GM21717 (cell line): Measurements from ENCODE around the gene PVRIG.
"Not testable (repeated sequence)": the region's sequence is repeated elsewhere in the genome, so short reads cannot be mapped to it uniquely, and the experiment has no call there.

ENCODE experiments used
- ATAC-seq: cut with Tn5 transposase; IDR thresholded peaks from one replicate; pipeline ENCODE4 v1.9.1; 2021; ENCODE audit warnings: mild to moderate bottlenecking, moderate library complexity; ENCODE audit not compliant: unreplicated experiment

PVRIG gene

DNA sequence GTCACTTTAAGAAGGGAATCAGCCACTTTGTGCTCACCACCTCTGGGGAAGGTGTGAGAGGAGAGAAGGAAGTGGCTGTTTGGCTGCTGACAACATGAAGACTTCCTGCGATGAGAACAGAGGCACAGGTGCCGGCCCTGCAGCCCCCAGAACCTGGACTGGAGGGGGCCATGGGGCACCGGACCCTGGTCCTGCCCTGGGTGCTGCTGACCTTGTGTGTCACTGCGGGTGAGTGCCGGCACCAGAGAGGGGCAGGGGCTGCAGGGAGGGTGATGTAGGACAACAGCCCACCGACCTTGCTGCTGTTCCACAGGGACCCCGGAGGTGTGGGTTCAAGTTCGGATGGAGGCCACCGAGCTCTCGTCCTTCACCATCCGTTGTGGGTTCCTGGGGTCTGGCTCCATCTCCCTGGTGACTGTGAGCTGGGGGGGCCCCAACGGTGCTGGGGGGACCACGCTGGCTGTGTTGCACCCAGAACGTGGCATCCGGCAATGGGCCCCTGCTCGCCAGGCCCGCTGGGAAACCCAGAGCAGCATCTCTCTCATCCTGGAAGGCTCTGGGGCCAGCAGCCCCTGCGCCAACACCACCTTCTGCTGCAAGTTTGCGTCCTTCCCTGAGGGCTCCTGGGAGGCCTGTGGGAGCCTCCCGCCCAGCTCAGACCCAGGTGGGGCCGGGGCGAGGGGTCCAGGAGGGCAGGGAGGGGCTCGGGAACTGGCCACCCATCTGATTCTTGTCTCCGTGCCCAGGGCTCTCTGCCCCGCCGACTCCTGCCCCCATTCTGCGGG lies at the start of gene PVRIG:
PVRIG (plus strand) TSS at position 149 of the 785 bp plus-strand sequence; CDS start at position 171, 22 bp downstream.
- not testable (repeated sequence) for ATAC-seq

- no peak for ATAC-seq
These were observed 49.5 kb upstream of the PVRIG start for GRCh38 chr7:100170101-100170897.

GRCh38 chr7:100171087-100171681 lies 48.6 kb upstream of the PVRIG start:
- no peak for ATAC-seq

DNA sequence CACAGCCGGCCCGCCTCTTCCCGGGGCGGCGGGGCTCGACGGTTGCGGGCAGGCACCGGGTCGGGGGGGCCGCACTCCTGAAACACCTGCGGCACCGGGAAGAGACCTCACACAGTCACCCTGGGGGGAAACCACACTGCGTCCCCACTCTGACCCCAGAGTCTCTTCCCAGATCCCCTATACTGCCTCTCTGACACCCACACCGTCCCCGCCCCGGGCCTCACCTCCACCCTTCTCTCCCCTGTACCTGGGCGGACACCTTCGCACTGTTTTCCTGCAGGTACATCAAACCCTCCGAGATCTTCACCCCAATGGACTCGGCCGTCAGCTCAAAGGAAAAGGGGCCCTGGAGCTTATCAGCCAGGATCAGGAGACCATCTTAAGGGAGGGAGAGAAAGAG lies 47.9 kb upstream of the PVRIG start:
- no peak for ATAC-seq

GRCh38 chr7:100173806-100174495 lies 45.8 kb upstream of the PVRIG start:
- no peak for ATAC-seq

- ATAC-seq, result no peak
These were observed 45.2 kb upstream of the PVRIG start for GRCh38 chr7:100174582-100174981.

- ATAC-seq, result no peak
These were observed 44.3 kb upstream of the PVRIG start for GRCh38 chr7:100175296-100175935.

DNA sequence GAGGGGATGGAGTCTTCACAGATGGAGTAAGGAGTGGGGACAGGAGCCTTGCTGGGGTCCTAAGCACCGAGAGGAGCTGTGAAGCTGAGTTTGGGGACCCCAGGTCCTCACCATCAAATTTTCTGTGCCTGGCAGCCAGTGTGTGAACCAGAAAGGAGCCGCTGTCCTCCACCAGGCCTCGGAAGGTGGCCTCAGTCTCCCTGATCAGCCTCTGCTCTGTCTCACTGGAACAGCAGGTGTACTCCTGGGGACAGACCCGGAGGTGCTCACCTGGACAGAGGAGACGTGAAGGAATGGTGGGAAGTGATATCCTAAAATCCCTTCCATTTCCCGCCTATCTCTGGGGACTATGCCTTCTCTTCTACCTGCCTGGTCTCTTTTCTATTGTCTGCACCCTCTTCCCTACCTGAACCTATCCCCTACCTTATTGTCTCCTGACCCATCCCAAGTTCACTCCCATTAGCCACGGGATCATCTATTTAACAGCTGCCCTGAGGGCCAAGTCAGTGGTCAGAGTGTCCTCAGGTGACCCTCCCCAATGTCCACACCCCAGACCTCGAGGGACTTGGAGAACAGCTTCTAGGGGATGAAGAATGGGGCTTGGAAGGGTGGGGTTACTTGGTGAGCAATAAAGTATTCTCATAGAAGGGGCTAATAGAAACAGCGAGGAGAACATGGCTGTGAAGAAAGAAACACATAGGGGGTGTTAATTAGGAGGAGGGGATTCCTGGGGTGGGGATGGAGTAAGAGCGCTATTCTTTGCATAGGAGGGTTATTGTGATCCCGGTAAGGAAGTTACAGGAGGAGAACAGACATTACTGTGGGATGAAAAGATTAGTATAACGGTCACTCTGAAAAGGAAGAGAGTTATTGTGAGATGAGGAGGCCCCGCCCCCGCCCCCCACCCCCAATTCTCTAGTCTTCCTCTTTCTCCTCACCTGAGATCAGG lies 43.4 kb upstream of the PVRIG start:
- ATAC-seq, result no peak

DNA sequence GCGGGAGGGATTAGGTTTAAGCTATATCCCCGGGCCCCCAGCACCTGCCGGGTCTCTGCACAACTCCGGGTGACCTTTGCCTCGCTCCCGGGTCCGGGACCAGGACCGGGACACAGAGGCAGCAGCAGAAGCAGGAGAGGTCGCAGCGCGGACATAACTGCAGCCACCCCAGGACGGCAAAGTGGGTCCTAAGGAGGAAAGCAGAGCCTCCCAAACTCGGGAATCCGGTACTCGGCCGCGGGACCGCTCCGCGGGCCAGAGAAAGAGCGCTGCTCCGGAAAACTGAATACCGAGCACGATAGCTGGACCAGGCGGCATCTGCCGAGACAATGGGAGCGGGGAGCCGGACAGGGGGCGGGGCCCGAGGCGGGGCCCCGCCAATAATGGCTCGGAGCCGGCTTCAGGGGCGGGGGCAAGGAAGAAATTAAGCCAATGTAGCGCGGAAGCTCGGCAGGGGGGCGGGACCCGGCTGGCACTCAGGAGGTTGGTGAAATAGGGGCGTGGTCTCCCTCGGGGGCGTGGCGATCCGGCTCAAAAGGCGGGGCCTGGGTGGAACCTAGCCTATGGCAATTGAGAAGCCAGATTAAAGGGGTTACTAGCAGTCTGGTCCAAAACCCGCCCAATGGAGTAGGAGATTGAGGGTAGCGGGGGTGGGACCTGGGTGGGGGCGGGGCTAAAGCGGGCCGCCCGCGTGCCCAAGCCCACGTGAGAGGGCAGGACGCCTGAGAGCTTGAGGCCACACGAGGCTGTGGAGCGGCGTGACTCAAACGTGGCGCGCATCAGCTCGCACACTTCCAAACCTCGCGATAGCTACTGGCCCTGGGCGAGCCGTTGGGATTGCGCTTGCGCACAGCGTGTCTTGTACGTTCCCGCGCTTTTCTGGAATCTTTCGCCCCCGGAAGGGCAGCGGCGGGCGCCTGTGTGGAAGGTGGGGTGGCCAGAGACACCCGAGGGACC lies 42.4 kb upstream of the PVRIG start, which contains the start of the genes GPC2 and STAG3:
GPC2 (minus strand) TSS at position 337 of the 957 bp plus-strand sequence; CDS start at position 155, 182 bp downstream.
STAG3 (plus strand) TSS at position 874 of the 957 bp plus-strand sequence. CDS start 2,639 bp downstream, outside the sequence.
- peak; percentile 81 for ATAC-seq

DNA sequence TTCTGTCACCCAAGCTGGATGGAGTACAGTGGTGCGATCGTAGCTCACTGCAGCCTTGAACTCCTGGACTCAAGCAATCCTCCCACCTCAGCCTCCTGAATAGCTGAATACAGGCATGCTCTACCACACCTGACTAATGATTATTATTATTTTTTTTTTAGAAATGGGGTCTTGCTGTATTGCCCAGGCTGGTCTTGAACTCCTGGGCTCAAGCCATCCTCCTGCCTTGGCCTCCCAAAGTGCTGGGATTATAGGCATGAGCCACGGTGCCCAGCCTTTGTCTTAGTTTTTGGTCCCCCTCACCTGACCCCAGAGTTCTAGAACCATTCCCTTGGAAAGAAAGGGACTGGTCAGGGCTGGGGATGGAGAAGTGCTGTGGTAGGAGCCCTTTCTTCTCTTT lies 39.7 kb upstream of the PVRIG start:
- ATAC-seq, result not testable (repeated sequence)

GRCh38 chr7:100182616-100183015 lies 37.1 kb upstream of the PVRIG start:
- ATAC-seq, result not testable (repeated sequence)

DNA sequence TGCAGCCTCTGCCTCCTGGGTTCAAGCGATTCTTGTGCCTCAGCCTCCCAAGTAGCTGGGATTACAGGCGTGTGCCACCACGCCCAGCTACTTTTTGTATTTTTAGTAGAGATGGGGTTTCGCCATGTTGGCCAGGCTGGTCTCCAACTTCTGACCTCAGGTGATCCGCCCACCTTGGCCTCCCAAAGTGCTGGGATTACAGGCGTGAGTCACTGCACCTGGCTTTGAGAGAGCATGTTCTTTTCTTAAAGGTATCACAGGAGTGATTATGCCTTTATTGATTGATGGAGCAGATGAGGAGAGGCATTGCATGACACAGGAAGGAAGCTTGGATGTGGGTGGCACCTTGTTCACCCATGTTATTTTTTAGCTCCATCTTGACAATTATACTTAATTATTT lies 36.7 kb upstream of the PVRIG start:
- not testable (repeated sequence) for ATAC-seq

DNA sequence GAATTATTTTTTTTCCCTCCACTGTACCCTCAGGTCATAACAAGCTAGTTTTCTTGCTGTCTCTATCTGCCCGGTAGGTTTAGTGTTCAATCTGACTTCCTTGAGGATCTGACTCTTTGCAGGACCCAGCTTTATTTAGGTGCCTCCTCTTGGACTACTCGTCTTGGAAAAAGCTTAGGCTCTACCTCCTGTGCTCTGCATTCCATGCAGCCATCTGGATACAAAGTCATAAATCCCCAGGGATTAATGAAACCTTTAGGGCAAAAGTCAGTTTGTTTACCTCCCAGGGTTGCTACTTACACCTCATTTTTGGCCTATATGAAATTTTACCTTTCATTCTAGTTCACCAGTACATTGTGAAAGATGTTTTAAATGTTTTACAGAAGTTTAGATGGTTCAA lies 34.0 kb upstream of the PVRIG start:
- no peak for ATAC-seq

GRCh38 chr7:100189061-100189460 lies 30.7 kb upstream of the PVRIG start:
- ATAC-seq, result no peak

DNA sequence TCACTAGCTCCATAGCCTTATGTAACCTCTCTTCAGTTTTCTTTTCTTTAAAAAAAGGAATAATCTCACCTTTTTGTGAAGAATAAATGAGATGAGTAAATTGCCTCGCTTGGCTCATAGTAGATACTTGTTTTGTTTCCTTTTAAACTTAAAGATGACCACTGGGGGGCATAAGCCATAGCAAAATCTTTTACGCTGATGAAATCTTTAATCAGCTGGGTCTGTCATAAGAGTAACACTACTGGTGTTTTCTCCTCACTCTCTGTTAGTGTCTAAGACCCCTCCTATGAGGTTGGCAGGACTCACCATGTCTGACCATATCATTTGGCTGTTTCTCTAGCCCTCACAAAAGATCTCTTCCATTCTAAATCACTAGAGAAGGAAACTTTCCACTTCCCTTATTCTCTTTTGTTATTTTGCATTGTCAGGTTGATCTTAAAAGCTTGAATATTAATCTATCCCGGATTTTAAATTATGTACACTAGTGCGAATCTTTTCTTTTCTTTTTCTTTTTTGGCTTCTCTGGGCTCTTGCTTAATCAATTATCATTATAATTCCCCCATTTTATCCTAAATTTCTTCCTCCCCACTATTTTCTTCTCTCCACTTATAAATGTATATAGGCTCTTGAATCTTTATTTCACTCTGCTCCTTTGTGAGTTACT lies 29.6 kb upstream of the PVRIG start:
- peak; percentile 50 for ATAC-seq

DNA sequence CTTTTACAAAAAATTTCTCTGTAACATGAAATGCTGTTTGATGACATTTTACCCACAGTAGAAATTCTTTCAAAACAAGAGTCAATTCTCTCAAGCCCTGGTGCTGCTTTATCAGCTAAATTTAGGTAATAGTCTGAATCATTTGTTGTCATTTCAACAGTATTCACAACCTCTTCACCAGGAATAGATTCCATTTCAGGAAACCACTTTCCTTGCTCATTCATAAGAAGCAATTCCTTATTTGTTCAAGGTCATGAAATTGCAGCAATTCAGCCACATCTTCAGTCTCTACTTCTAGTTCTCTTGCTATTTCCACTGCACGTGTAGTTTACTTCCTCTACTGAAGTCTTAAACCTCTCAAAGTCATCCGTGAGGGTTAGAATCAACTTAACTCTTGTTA lies 28.0 kb upstream of the PVRIG start:
- ATAC-seq, result no peak

GRCh38 chr7:100192281-100192862 lies 27.4 kb upstream of the PVRIG start:
- not testable (repeated sequence) for ATAC-seq
